ENCODE measurements around the gene IL4I1.

The IL4I1 gene

DNA sequence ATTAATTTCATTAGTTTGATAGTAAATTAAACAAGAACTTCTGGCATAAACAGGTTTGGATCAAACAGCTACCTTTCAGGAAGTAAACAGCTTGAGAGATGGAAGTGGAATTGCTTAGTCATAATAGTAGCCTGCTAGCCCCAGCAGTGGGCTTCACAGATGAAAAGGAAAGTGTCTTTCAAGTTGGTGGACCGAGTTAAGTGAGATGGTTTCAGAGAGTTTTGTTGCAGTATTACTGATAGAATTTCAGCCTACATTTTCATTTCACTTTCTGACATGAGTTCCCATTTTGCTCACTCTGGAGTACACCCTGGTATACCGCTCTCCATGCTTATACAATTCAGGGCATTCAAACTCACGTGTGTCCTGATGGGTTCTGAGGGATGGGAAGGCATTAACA, 47.7 kb downstream of the IL4I1 start:
- DNase-seq = no peak

DNA sequence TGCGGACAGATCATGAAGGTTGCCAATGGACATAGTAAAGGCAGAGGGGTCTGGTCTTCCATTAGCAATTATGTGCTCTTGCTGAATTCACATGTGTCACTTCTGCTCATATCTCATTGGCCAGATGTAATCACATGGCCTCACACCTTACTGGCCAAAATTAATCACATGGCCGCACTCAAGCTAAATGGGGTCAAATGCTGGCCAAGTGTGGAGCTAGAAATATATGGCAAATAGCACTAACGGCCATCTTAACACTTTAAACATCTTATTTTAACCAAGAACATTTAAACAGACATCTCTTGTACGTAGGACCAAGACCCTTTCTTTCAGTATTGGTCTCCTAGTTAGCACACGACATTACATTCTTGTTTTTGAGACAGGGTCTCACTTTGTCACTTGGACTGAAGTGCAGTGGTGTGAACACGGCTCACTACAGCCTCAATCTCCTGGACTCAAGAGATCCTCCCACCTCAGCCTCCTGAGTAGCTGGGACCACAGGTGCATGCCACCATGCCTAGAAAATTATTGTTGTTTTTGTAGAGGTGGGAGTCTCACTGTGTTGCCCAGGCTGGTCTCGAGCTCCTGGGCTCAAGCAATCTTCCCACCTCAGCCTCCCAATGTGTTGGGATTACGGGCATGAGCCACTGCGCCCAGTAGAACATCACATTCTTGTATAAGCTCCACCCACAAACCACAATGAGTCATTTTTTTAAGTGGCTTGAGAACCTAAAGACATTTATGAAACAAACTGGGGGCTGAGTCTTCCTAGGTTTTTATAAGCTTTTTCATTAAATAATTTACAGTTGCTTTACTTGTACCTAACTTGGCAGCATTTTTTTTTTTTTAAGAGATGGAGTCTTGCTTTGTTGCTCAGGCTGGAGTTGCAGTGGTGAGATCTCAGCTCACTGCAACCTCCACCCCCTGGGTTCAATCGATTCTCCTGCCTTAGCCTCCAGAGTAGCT, 48.7 kb downstream of the IL4I1 start:
- DNase-seq = no peak

DNA sequence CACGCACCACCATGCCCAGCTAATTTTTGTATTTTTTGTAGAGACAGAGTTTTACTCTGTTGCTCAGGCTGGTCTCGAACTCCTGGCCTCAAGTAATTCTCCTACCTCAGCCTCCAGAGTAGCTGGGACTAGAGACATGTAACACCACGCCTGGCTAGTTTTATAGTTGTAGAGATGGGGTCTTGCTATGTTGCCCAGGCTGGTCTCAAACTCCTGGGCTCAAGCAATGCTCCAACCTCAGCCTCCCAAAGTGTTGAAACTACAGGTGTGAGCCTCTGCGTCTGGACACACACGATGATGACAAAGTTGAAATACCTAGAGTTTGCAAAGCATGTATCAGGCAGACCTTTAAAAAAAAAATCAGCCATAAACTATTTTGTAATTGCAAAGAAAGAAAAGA, 50.3 kb downstream of the IL4I1 start:
- no peak for DNase-seq

DNA sequence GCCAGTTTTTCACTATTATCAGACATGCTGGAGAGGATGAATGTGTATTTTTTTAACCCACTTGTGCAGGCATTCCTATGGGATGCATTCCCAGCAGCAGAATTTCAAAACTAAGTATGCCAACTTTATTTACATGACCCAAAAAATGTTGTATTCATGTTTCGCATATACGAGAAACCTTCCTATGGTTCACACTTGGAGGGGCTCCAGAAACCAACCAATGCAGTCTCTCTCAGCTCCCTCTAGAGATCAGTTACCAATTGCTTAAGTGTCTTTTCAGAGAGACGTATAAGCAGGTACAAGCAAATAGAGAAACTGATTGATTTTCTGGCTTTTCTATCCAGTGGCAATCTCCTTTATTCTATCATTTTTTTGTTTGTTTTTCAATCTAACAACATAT, 51.3 kb downstream of the IL4I1 start:
- DNase-seq = no peak

DNA sequence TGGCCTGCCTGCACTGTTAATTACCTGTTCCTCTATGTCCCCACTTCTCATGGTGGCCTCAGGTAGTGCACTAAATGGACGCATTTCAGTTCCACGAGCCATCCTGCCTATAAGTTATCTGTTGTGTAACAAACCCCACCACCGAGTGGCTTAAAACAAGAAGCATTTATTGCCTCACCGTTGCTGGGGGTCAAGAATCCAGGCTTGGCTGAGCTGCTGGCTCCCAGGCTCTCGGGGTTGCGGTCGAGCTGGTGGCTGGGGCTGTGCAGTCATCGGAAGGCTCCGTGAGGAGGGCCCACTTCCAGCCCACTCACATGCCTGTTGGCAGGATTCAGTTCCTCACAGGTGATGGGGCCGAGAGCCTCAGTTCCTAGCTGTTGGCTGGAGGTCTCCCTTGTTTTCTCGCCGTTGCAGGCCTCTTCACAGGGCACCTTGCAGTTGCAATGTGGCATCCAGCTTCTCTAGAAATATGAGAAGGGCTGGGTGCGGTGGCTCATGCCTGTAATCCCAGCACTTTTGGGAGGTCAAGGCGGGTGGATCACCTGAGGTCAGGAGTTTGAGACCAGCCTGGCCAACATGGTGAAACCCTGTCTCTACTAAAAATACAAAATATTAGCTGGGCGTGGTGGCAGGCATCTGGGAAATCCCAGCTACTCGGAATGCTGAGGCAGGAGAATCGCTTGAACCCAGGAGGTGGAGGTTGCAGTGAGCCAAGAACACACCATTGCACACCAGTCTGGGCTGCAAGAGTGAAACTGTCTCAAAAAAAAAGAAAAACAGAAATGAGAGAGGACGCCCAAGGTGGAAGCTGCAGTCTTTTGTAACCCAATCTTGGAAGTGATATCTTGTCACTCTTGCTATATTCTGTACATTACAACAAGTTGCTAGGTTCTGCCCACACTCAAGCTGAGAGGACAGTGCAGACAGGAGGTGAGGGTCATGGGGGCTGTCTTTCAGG, 52.3 kb downstream of the IL4I1 start:
- no peak for DNase-seq

DNA sequence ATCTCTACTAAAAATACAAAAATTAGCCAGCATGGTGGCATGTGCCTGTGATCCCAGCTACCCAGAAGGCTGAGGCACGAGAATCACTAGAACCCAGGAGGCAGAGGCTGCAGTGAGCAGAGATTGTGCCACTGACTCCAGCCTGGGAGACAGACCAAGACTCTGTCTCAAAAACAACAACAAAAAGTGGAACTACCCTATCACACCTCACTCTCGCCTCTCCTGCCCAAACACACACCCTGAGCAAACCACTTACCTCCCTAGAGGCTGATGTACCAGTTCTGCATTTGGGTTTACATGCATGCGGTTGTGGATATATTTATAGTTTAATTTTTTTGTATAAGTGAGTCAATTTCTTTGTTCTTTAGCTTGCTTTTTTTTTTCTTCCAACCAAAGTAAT, 53.4 kb downstream of the IL4I1 start:
- DNase-seq = no peak

DNA sequence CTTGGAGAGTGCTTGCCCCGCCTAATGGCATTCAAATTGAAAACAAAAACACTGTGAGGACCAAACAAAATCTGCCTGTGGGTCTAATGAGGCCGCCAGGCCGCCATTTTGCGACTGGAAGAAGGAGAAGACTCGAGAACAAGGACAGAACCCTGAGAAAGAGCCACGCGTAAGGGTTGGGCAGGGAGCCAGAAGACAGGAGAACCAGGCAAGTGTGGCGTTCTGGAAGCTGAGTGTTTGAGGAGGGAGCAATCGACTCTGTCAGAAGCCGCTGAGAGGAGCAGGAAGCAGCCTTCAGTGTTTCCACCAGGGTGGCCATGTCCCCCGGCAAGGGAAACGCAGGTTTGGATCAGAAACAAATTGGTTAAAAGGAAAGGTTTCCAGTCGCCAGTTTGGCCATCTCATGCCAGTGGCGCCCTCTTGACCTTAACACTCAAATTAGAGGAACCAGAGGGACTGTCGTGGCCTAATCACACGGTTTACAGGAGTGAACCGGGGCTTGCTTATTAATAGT, 55.9 kb downstream of the IL4I1 start:
- DNase-seq = no peak

DNA sequence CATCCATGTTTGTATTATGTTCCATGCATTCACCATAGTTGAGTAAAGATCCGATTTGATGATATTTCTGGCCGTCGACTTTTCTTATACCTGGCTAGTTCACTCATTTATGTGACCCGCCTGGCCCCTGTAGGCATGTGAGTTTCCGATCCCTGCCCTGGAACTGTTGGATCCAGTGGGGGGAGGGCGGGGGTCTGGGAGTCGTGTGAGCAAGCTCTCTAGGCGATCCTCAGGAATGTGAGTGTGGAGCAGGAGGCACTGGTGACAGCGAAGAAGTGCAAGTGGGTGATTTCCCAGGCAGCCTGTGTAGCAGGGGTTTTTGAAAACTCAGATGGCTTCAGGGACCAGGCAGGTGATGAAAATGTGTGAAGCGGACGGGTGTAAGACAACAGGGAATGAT, 56.4 kb downstream of the IL4I1 start:
- no peak for DNase-seq

DNA sequence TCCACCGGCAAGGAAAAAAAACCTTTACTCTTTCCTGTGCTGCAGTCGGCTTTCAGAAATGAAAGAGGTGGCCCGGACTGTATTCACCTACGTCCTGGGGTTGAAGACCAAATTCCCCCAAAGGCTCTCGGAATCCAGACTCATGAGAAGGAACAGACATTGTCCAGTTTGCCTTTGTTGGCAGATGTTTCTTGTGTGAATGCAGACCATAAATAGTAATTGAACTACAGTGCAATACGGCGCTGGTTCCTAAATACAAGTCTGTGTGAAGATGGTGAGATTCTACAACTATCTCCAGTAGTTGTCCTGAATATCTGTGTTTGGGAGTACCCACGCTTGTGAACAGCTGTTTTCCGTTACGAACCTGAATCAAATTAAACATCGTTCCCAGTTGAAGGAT, 57.0 kb downstream of the IL4I1 start:
- no peak for DNase-seq

Measured in NCI-H1436 treated with DMSO at 0.1 percent for 48 hours (cell line).